ENCODE results near the gene ZC3HAV1L.
"Not testable (repeated sequence)": the region's sequence is repeated elsewhere in the genome, so short reads cannot be mapped to it uniquely, and the experiment has no call there.

ZC3HAV1L gene

GRCh38 chr7:139034336-139034735, 1.5 kb downstream of the ZC3HAV1L start:
- DNase-seq (ENCODE audit: low read depth): no peak
- H3K4me3 ChIP-seq (replicated peaks; ENCODE audit: low read depth, low read length): peak overlapping the region; percentile 67
- no peak for TF ChIP-seq CTCF (IDR thresholded peaks at IDR 0.05; ENCODE audit: low read length, missing control alignments)

- no peak overlapping the region for H3K4me3 ChIP-seq (replicated peaks; ENCODE audit: low read depth, low read length)
- no peak for TF ChIP-seq CTCF (IDR thresholded peaks at IDR 0.05; ENCODE audit: low read length, missing control alignments)
- no peak for DNase-seq (ENCODE audit: low read depth)
Observed at GRCh38 chr7:139033346-139034114, 2.3 kb downstream of the ZC3HAV1L start.

- no peak for TF ChIP-seq CTCF (IDR thresholded peaks at IDR 0.05; ENCODE audit: low read length, missing control alignments)
- no peak overlapping the region for H3K4me3 ChIP-seq (replicated peaks; ENCODE audit: low read depth, low read length)
- DNase-seq (ENCODE audit: low read depth): no peak
Observed at GRCh38 chr7:139032473-139032872, 3.4 kb downstream of the ZC3HAV1L start.

- no peak for DNase-seq (ENCODE audit: low read depth)
- no peak overlapping the region for H3K4me3 ChIP-seq (replicated peaks; ENCODE audit: low read depth, low read length)
- TF ChIP-seq CTCF (IDR thresholded peaks at IDR 0.05; ENCODE audit: low read length, missing control alignments): no peak
Observed at GRCh38 chr7:139029353-139029752, 6.5 kb downstream of the ZC3HAV1L start.

GRCh38 chr7:139026551-139026950, 9.3 kb downstream of the ZC3HAV1L start:
- no peak for TF ChIP-seq CTCF (IDR thresholded peaks at IDR 0.05; ENCODE audit: low read length, missing control alignments)
- H3K4me3 ChIP-seq (replicated peaks; ENCODE audit: low read depth, low read length): no peak overlapping the region
- DNase-seq (ENCODE audit: low read depth): no peak

- H3K4me3 ChIP-seq (replicated peaks; ENCODE audit: low read depth, low read length); DNase-seq (ENCODE audit: low read depth): not testable (repeated sequence)
Observed at GRCh38 chr7:139025861-139026260, 10.0 kb downstream of the ZC3HAV1L start.

- DNase-seq (ENCODE audit: low read depth): peak; percentile 11
- TF ChIP-seq CTCF (IDR thresholded peaks at IDR 0.05; ENCODE audit: low read length, missing control alignments): no peak
- no peak overlapping the region for H3K4me3 ChIP-seq (replicated peaks; ENCODE audit: low read depth, low read length)
Observed at GRCh38 chr7:139023076-139023475, 12.8 kb downstream of the ZC3HAV1L start.

Measured in fibroblast of pulmonary artery (primary cell).